GM21723 (cell line): ENCODE data around the gene POFUT1.
A peak's percentile ranks its signal among the peaks of the same experiment; 100 is the strongest.
"Not testable (repeated sequence)": the region's sequence is repeated elsewhere in the genome, so short reads cannot be mapped to it uniquely, and the experiment has no call there.

ENCODE experiments used
- ATAC-seq: cut with Tn5 transposase; IDR thresholded peaks from one replicate; pipeline ENCODE4 v1.9.1; 2021; ENCODE audit warnings: mild to moderate bottlenecking, moderate library complexity; ENCODE audit not compliant: unreplicated experiment

POFUT1 gene

GRCh38 chr20:32271620-32272019 lies 63.9 kb downstream of the POFUT1 start:
- ATAC-seq: no peak

- ATAC-seq: no peak
Observed at GRCh38 chr20:32274359-32274758, 66.7 kb downstream of the POFUT1 start.

GRCh38 chr20:32275163-32275562 lies 67.5 kb downstream of the POFUT1 start:
- not testable (repeated sequence) for ATAC-seq

GRCh38 chr20:32277361-32278198 lies 69.9 kb downstream of the POFUT1 start, which contains the start of gene KIF3B:
Gene KIF3B (plus strand): TSS chr20:32277651. CDS start chr20:32309778, 32,127 bp downstream.
- ATAC-seq: peak; percentile 72

GRCh38 chr20:32278199-32278643 lies 70.5 kb downstream of the POFUT1 start:
- ATAC-seq: peak; percentile 65

GRCh38 chr20:32281711-32282110 lies 74.0 kb downstream of the POFUT1 start:
- ATAC-seq: no peak

DNA sequence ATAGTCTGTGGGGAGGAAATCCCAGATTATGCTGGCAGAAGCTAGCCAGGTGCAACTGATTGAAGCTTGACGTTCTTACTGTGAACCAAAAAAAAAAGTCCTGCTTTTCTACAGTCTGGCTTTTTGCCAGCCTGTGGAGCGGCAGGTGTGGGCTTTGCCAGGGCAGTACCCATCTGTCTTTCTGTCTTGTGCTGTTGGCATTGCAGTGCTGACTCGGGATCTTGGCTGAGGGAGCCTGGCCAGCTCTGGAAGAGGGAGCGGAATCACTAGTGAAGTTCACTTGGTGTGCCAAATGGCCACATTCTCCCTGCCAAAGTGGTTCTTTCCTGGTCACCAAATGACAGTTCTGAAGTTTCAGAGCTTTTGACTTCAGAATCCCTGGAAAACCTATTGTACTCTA lies 74.8 kb downstream of the POFUT1 start:
- no peak for ATAC-seq

- ATAC-seq: peak; percentile 30
Observed at GRCh38 chr20:32285082-32285620, 77.5 kb downstream of the POFUT1 start.

DNA sequence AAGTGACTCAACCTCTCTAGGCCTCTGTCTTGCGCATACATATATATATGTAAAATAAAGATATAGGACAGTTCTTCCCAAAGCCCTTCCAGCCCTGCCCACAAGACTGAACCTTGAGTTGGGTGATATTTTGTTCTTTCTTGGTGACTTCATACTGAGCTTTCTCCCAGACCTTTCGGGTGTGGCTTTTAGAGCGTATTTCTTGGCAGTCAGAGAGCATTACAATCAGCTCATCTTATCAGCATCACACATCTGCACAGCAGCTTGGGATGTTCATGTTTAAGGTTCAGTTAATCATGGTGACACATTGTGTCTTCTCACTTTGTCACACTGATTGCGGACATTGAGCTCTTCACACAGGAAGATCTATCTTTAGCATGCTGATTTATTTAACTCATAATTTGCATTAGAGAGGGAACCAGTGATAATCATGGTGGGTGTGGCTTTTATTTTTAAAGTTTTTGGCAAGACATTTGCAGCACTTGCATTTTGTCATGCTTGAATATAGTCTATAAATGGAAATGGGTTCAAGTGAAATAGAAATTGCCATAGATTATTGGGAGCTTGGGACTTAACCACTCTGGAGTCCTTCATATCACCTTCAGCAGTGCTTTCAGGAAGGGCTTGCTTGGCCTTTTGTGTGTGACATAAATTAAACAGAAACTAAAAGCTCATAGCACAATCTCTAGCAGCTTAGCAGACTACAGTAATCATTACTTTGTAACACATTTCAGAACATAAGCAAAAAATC lies 78.1 kb downstream of the POFUT1 start:
- ATAC-seq: peak; percentile 58

DNA sequence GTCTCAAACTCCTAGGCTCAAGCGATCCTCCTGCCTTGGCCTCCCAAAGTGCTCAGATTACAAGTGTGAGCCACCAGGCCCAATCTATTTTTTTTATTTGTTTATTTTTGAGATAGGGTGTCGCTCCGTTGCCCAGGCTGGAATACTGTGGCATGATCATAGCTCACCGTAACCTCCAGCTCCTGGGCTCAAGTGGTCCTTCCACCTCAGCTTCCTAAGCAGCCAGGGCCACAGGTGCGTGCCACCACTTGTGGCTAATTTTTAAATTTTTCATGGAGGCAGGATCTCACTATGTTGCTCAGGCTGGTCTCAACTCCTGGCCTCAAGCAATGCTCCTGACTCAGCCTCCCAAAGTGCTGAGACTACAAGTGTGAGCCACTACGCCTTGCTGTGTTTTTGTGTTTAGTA lies 79.6 kb downstream of the POFUT1 start:
- no peak for ATAC-seq
